Measurements from ENCODE around the gene RUSF1.

Gene RUSF1

DNA sequence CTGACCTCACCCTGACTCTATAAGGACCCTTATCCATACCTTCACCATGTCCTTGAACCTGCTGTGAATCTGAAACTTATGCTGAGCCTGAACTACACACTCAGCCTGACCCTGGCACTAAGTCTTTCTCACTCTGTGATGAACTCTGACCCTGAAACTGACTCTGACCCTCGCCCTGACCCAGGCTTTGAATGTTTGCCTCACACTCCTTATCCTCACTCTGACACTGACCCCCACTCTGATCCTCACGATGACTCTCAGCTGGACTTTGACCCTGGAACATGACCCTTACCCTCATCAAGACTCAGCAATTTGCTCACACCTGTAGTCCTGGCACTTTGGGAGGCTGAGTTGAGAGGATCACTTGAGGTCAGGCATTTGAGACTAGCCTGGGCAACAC is 23.9 kb upstream of the RUSF1 start:
- TF ChIP-seq, protein P1, sequence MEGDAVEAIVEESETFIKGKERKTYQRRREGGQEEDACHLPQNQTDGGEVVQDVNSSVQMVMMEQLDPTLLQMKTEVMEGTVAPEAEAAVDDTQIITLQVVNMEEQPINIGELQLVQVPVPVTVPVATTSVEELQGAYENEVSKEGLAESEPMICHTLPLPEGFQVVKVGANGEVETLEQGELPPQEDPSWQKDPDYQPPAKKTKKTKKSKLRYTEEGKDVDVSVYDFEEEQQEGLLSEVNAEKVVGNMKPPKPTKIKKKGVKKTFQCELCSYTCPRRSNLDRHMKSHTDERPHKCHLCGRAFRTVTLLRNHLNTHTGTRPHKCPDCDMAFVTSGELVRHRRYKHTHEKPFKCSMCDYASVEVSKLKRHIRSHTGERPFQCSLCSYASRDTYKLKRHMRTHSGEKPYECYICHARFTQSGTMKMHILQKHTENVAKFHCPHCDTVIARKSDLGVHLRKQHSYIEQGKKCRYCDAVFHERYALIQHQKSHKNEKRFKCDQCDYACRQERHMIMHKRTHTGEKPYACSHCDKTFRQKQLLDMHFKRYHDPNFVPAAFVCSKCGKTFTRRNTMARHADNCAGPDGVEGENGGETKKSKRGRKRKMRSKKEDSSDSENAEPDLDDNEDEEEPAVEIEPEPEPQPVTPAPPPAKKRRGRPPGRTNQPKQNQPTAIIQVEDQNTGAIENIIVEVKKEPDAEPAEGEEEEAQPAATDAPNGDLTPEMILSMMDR (IDR thresholded peaks at IDR 0.05; ENCODE audit: insufficient read depth, missing control alignments), result no peak
- DNase-seq (ENCODE audit: insufficient read length, low spot score) (no peak), FAIRE-seq (no peak)

DNA sequence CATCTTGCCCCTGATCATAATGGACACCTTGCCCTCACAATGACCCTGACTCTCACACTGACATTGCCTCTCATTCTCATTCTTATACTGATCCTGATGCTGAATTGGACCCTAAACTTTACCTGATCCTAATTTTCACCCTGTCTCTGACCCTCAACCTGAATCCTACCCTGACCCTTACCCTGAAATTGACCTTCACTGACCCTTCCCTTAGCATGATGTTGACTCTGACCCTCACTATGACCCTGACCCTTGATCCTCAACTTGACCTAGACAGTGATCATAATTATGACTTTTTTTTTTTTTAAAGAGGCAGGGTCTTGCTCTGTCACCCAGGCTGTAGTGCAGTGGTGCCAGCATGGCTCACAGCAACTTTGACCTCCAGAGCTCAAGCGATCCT is 22.9 kb upstream of the RUSF1 start:
- TF ChIP-seq, protein P1 (IDR thresholded peaks at IDR 0.05; ENCODE audit: insufficient read depth, missing control alignments), result no peak
- DNase-seq (ENCODE audit: insufficient read length, low spot score) (no peak), FAIRE-seq (no peak)

DNA sequence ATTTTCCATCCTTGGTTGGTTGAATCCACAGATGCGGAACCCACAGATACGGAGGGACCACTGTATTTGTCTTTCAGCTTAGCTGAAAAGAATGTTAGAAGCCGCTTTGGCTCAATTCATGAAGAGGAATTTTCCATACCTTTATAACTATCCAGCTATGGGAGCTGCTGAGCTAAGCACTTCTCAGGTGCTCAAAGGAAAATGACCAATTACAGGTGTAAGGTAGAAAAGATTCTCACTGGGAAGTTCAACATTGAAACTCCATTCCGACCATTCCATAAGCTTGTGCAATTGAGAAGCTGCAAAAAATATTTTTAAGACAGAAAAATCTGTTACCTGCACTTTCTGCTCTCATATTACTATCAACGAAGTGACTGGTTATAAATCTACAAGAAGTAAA is 22.2 kb upstream of the RUSF1 start:
- FAIRE-seq (no peak), DNase-seq (ENCODE audit: insufficient read length, low spot score) (no peak)
- TF ChIP-seq, protein P1 (IDR thresholded peaks at IDR 0.05; ENCODE audit: insufficient read depth, missing control alignments), result no peak

DNA sequence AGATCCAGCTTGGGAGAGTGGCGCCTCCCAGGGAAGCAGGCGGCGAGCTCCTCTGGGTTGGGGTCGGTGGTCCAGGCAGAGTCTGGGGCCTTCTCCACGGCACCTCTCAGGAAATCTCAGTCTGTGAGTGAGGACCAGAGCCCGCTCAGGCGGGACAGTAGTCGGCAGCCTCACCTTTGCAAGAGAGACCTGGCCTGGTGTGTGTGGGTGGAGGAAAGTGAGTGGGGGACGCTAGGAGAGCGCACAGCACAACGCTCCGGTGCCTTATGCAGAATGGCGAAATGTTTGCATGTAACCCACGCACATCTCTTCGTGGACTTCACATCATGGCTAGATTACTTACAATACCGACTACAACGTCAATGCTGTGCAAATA is 21.7 kb upstream of the RUSF1 start:
- TF ChIP-seq, protein P1 (IDR thresholded peaks at IDR 0.05; ENCODE audit: insufficient read depth, missing control alignments), result no peak
- FAIRE-seq, result no peak
- DNase-seq (ENCODE audit: insufficient read length, low spot score), result no peak

DNA sequence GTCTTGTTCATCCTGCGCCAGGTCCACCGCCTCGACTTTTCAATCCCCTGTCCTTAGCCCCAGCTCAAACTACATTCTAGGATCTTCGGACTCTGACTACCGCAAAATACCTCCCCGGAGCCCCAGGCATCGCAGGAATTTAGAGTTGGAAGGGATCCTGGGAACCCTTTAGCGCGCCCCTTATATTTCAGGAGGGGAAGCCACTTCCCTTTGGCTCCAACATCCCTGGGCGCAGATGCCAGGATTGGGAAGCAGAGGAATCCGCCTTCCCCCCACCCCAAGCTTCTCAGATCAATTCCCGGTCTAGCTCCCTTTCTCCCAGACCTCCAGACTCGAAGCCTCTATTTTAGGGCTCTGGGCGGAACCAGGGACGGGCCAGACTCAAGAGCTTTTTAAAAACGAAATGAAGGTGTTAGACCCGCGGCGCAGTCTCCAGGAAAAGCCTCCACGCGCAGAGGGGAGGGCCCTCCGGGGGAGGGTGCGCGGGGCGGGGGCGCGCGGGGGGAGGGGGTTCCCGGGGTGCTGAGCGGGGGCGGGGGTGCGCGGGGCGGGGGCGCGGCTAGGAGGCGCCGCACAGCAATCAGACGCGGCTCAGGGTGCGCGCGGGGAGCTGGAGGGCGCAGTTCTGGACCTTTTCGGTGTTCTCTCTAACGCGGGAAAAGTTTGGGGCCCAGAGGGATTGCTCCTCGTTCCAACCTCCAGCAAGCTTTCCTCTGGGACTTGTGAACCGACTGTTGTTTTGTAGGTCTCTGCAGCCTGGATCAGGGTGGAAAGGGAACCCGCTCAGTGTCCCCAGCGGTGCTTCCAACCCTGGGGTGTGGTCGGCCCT is 21.1 kb upstream of the RUSF1 start:
- no peak for DNase-seq (ENCODE audit: insufficient read length, low spot score)
- TF ChIP-seq, protein P1 (IDR thresholded peaks at IDR 0.05; ENCODE audit: insufficient read depth, missing control alignments), result no peak
- FAIRE-seq, result no peak

DNA sequence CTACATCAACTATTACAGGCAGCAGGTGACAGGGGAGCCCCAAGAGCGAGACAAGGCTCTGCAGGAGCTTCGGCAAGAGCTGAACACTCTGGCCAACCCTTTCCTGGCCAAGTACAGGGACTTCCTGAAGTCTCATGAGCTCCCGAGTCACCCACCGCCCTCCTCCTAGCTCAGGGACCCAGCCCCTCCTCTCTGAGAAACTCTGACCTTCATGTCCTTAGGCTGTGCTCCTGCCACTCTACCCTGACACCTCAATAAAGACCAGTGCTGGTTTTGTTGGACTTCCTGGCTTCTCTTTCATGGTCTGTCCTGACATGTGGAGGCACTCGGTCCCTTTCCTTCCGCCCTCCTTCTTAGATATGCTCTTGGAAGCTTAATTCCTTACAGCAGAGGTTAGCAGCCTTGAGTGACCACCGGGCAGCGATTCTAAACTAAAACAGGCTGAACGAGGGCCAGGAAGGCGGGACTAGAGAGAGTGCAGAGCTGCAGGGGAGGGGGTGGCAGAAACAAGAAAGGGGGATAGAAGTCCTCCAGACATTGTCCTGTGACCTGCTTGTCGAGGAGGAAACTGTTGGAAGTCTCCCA is 20.4 kb upstream of the RUSF1 start:
- TF ChIP-seq, protein P1 (IDR thresholded peaks at IDR 0.05; ENCODE audit: insufficient read depth, missing control alignments), result no peak
- no peak for DNase-seq (ENCODE audit: insufficient read length, low spot score)
- FAIRE-seq, result no peak

DNA sequence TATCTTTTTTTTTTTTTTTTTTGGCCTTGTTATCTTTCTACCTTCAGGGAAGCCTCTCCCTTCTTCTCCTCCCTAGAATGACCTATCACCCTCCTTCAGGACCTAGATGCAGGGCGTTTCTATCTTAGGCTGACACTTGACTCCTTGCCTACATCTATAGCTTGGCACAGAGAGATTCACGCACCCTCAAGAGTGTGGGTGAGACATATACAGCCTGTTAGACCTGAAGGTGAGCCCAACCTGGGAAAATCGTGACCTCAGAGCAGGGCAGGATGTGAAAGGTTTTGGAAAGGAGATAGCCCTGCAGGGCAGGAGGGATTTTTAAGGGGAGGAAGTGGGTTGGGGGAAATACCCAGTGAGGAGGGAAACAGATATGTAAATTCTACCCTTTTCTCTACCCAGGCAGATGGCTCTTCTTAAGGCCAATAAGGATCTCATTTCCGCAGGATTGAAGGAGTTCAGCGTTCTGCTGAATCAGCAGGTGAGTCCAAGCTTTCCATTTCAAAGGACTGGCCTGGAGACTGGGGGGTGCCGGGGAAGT is 19.6 kb upstream of the RUSF1 start, which contains the start of gene AHSP:
TSS of gene AHSP (plus strand) at position 167 of the 541 bp plus-strand sequence. CDS start at position 407, 240 bp downstream.
- no peak for DNase-seq (ENCODE audit: insufficient read length, low spot score)
- TF ChIP-seq, protein P1 (IDR thresholded peaks at IDR 0.05; ENCODE audit: insufficient read depth, missing control alignments), result no peak
- no peak for FAIRE-seq
